GM12864 (cell line): Measurements from ENCODE around the gene PCDH9.

Experiments used
- DNase-seq: peaks from one replicate; pipeline ENCODE4 v3.0.0-alpha.2; 2011; ENCODE audit warnings: low read depth
- H3K4me3 ChIP-seq: 2 replicates; pipeline ENCODE4 v1.5.1; 2011; ENCODE audit warnings: mild to moderate bottlenecking, low read depth, low read length, control low read depth
- CTCF ChIP-seq: IDR thresholded peaks from 2 replicates; pipeline ENCODE4 v1.5.1; 2011; ENCODE audit warnings: low read depth, mild to moderate bottlenecking, moderate library complexity, low read length, control low read depth, inconsistent platforms; ENCODE audit errors: missing control alignments

PCDH9 gene

GRCh38 chr13:67229481-67230403, at the start of gene PCDH9:
Gene PCDH9 (minus strand): TSS chr13:67230336. CDS start chr13:67228440, 1,896 bp downstream.
- no peak for TF ChIP-seq CTCF
- no peak for DNase-seq

GRCh38 chr13:67278235-67278634, 48.1 kb upstream of the PCDH9 start:
- no peak for DNase-seq
- H3K4me3 ChIP-seq = no peak overlapping the region
- TF ChIP-seq CTCF = no peak

More at GRCh38 chr13:67229481-67230403, at the start of gene PCDH9:
- H3K4me3 ChIP-seq = peak within 1 kb of the TSS; percentile 65

GRCh38 chr13:67277581-67277980, 47.4 kb upstream of the PCDH9 start:
- H3K4me3 ChIP-seq = no peak overlapping the region
- DNase-seq = no peak
- TF ChIP-seq CTCF = no peak

DNA sequence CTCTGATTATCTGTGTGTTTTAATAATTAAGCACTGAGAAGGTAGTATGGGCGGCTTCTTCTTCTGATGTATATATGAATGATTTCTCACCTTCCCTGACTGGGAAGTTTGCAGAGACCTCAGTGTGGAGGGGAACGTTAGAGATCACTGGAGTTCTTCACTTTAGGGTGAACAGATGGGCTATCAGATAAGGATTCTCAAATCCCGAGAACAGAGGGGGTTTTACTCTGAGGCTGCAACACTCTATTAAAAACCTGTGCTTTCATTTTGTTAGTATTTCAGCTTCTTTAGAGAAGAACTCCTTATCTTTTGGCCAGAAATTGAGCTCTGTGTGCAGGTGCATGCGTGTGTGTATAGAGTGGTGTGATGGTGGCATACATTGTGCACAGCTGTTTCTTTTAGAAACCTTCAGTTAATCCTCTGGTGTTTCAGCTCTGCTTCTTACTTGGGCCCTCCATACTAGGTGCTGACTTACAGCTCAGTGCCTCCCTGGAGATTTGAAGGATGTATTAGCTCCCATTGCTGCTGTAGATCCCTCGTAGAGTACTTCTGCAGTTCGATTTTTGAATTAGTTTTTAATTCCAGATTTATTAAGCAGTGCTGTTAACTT, 45.3 kb upstream of the PCDH9 start:
- no peak overlapping the region for H3K4me3 ChIP-seq
- no peak for TF ChIP-seq CTCF
- DNase-seq = no peak

DNA sequence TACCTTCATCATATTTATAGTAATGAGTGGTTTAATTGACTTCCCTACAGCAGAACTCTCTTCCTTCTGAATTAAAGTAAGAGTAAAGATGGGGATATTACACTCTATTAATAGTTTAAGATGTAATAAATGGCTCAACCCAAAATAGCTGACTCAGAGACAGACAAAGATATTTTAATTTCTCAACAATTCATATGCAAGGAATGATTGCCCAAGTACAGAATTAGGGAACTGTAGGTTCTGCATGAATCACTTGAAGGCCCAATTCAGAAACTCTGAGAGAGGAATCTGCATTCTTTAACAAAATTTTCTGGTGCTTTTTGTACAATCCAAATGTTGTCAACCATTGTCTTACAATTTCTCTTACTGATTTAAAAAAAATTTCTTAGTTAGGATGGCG, 42.9 kb upstream of the PCDH9 start:
- no peak for DNase-seq
- no peak overlapping the region for H3K4me3 ChIP-seq
- no peak for TF ChIP-seq CTCF

GRCh38 chr13:67267136-67267535, 37.0 kb upstream of the PCDH9 start:
- TF ChIP-seq CTCF = no peak
- no peak for DNase-seq

More at GRCh38 chr13:67267136-67267535, 37.0 kb upstream of the PCDH9 start:
- H3K4me3 ChIP-seq = no peak overlapping the region
